Stimulated activated naive B cell treated with anti-CD40 and anti-IgM and Interleukin-4, amounts not matched to agents 10 μg/mL and 1 μg/mL and 100 μg/mL, for 72 hours (primary cell): ENCODE data around the gene THOC7.

ENCODE experiments used
- ATAC-seq, 2 donors: fragments of 150-1000 bp; cut with Tn5 transposase; replicated peaks; 2 replicates each; pipeline ENCODE4 v1.10.0; 2021; ENCODE audit warnings: moderate library complexity in 1 of 2
- DNase-seq: peaks from one replicate; pipeline ENCODE4 v3.0.0; 2021
- H3K27ac Mint-ChIP-seq: one replicate; pipeline ENCODE4 v1.8.0; 2022; ENCODE audit warnings: mild to moderate bottlenecking, mixed read lengths
- H3K27me3 Mint-ChIP-seq, 2 donors: one replicate each; pipeline ENCODE4 v1.8.0; 2022; ENCODE audit warnings: mixed read lengths in 2 of 2
- H3K36me3 Mint-ChIP-seq, 2 donors: one replicate each; pipeline ENCODE4 v1.8.0; 2022; ENCODE audit warnings: mixed read lengths in 2 of 2, mild to moderate bottlenecking in 1 of 2
- H3K4me1 Mint-ChIP-seq, 2 donors: one replicate each; pipeline ENCODE4 v1.8.0; 2022; ENCODE audit warnings: mixed read lengths in 2 of 2, mild to moderate bottlenecking in 1 of 2
- H3K4me3 Mint-ChIP-seq, 2 donors: one replicate each; pipeline ENCODE4 v1.8.0; 2022; ENCODE audit warnings: mild to moderate bottlenecking in 2 of 2, mixed read lengths in 2 of 2, moderate library complexity in 1 of 2
- H3K9me3 Mint-ChIP-seq, 2 donors: one replicate each; pipeline ENCODE4 v1.8.0; 2022; ENCODE audit warnings: mixed read lengths in 2 of 2, mild to moderate bottlenecking in 1 of 2

THOC7 gene

DNA sequence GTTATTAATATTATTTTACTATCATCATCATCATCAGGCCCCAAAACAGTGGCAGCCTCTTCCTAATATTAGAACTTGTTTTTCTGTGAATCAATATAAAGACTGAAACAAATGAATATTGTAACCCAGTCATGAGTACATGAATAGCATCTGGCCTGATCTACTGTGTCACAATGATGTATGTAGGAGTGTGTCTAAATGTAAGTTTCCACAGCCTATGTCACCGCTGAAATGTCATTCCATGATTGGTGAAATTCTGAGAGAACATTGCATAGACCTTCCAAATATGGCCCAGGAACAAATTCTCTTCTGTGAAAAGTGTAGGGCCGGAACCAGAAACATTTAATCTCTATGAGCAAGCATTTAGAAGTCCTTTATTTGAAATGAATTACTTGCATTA is 65.1 kb downstream of the THOC7 start:
- no peaks in the 10 kb centered on the region for H3K36me3 Mint-ChIP-seq
- H3K27me3 Mint-ChIP-seq: peaks cover 4 to 6% of the 10 kb centered on the region in 2 donors
- DNase-seq (no peak), ATAC-seq (no peak)
- no peaks in the 10 kb centered on the region for H3K4me1 Mint-ChIP-seq
- no peak overlapping the region for H3K4me3 Mint-ChIP-seq
- no peak overlapping the region for H3K27ac Mint-ChIP-seq
- no peaks in the 10 kb centered on the region for H3K9me3 Mint-ChIP-seq

- Mint-ChIP-seq H3K4me3 (no peak overlapping the region), H3K27me3 (peaks cover 4 to 10% of the 10 kb centered on the region in 2 donors), H3K9me3 (no peaks in the 10 kb centered on the region), H3K4me1 (no peaks in the 10 kb centered on the region), H3K36me3 (no peaks in the 10 kb centered on the region), H3K27ac (no peak overlapping the region)
- no peak for ATAC-seq
- no peak for DNase-seq
These were observed 68.2 kb downstream of the THOC7 start for GRCh38 chr3:63795438-63795837.

GRCh38 chr3:63791974-63792373 is 71.6 kb downstream of the THOC7 start:
- Mint-ChIP-seq H3K27ac (no peak overlapping the region), H3K27me3 (peaks cover 6 to 12% of the 10 kb centered on the region in 2 donors), H3K36me3 (no peaks in the 10 kb centered on the region), H3K4me3 (no peak overlapping the region), H3K9me3 (no peaks in the 10 kb centered on the region), H3K4me1 (no peaks in the 10 kb centered on the region)
- DNase-seq (no peak), ATAC-seq (no peak)
